Thoracic aorta (tissue), 2 donors: ENCODE results near the gene INF2. TPM values are rescaled to one million over a fixed set of nuclear protein-coding genes. Genes with fewer than 3 reads are reported as not detected.
A peak's percentile ranks its signal among the peaks of the same experiment; 100 is the strongest.

Experiments used
- ATAC-seq: fragments of 150-250 bp; one replicate; pipeline ENCODE4 v1.8.0; 2017; ENCODE audit warnings: low read depth; ENCODE audit not compliant: insufficient number of reproducible peaks, low FRiP score
- DNase-seq: peaks from one replicate; pipeline ENCODE4 v3.0.0-alpha.2; 2020; ENCODE audit warnings: low spot score
- H3K27ac ChIP-seq, 2 donors: fragments of 200-600 bp; sonication (generic); 1 replicate in 1 of 2; 2 replicates in 1 of 2; pipeline ENCODE4 v1.5.1; 2016; ENCODE audit warnings: mild to moderate bottlenecking in 2 of 2, moderate library complexity in 2 of 2
- H3K27me3 ChIP-seq: fragments of 200-600 bp; sonication (generic); replicated peaks from 2 replicates; pipeline ENCODE4 v1.6.0; 2016; ENCODE audit warnings: mild to moderate bottlenecking; ENCODE audit not compliant: insufficient read depth
- H3K36me3 ChIP-seq: fragments of 200-600 bp; sonication (generic); one replicate; pipeline ENCODE4 v1.5.1; 2016
- H3K4me1 ChIP-seq, 2 donors: fragments of 200-600 bp; sonication (generic); 1 replicate in 1 of 2; 2 replicates in 1 of 2; pipeline versions ENCODE4 v1.5.1 to v1.6.0; 2016; ENCODE audit warnings: low read depth in 2 of 2, mild to moderate bottlenecking in 1 of 2; ENCODE audit not compliant: control insufficient read depth in 1 of 2
- H3K4me3 ChIP-seq: fragments of 200-600 bp; sonication (generic); 2 replicates; pipeline ENCODE4 v1.5.1; 2016; ENCODE audit warnings: mild to moderate bottlenecking
- H3K9me3 ChIP-seq: fragments of 200-600 bp; sonication (generic); 2 replicates; pipeline ENCODE4 v1.5.1; 2016
- total RNA-seq, 2 donors: library from RNA; depleted of rRNA; stranded (reverse); fragments of >200 nt; gene quantifications; one replicate each; pipeline versions ENCODE4 v1.1.0 to v1.2.3, GENCODE V29; 2016
- TF ChIP-seq, protein P1 (sequence below): fragments of 200-600 bp; sonication (generic); IDR thresholded peaks from one replicate; pipeline ENCODE4 v1.5.1; 2019; ENCODE audit warnings: antibody characterized with exemption

Gene INF2
- total RNA-seq, 2 donors from 2014 or later, result 124 to 162 TPM

DNA sequence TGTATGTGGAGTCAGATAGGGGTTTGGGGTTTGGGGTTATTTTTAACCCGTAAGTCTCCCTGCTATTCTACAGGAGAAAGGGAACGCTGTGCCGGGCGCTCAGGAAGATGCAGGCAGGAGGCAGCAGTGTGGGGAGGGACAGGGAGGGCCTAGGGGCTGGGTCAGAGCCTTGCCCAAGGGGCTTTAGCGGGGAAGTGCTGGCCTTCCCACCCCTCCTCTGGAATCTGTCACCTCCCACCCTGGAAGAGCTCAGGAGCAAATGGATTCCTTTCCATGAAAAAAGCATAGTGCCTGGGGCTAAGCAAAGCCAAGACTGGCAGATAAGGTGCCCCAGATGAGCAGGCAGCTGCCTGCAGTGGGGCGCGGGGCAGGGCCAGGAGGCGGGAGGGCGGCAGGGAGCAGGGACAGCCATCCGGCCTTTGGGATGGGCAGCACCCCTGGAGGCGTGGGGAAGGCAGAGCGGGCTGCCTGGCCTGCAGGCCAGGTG lies 7.3 kb upstream of the INF2 start:
- H3K4me1 ChIP-seq, result peaks cover 40 to 57% of the 10 kb centered on the region in 2 donors

DNA sequence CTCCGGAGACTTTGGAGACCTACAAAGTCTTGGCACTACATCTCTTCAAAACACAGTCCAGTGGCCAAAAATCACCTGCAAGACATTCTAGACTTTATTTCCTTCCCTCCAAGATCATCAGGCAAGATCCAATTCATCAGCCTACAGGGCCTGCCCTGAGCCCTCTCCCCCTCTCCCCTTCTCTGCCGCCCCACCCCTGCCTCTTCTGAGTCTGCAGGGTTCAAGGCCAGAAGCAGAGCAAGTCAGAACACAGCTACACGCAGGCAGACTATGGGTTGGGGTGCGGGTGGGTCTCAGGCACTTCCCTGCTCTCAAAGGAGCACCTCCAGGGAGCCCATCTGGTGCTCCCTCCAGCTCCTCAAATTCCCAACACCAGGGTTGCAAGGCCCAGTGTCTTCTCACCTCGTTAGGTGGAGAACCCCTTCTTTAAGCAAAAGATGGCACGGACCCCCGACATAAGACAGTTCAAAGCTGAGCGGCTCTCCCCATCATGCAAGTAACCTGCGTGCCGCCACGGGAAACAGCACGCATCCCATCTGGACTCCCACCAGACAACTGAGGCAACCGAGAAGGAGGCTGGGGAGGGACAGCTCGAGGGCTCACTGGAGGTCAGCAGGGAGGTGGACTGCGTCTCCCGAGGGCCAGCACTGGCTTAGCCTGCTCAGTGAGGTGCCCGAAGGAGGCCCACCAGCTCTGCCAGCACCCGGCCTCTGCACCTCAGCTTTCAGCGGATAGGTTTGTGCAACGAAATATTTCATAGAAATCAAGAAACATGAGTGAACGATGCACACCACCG lies 5.6 kb upstream of the INF2 start:
- no peak overlapping the region for H3K27ac ChIP-seq

More for the DNA sequence above, 7.3 kb upstream of the INF2 start:
- TF ChIP-seq, protein P1, sequence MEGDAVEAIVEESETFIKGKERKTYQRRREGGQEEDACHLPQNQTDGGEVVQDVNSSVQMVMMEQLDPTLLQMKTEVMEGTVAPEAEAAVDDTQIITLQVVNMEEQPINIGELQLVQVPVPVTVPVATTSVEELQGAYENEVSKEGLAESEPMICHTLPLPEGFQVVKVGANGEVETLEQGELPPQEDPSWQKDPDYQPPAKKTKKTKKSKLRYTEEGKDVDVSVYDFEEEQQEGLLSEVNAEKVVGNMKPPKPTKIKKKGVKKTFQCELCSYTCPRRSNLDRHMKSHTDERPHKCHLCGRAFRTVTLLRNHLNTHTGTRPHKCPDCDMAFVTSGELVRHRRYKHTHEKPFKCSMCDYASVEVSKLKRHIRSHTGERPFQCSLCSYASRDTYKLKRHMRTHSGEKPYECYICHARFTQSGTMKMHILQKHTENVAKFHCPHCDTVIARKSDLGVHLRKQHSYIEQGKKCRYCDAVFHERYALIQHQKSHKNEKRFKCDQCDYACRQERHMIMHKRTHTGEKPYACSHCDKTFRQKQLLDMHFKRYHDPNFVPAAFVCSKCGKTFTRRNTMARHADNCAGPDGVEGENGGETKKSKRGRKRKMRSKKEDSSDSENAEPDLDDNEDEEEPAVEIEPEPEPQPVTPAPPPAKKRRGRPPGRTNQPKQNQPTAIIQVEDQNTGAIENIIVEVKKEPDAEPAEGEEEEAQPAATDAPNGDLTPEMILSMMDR, result no peak
- no peaks in the 10 kb centered on the region for H3K9me3 ChIP-seq
- H3K4me3 ChIP-seq, result peak overlapping the region; percentile 59
- DNase-seq (no peak), ATAC-seq (no peak)
- no peaks in the 10 kb centered on the region for H3K27me3 ChIP-seq
- H3K27ac ChIP-seq, result peak overlapping the region; percentile 85 to 90
- H3K36me3 ChIP-seq, result no peaks in the 10 kb centered on the region

DNA sequence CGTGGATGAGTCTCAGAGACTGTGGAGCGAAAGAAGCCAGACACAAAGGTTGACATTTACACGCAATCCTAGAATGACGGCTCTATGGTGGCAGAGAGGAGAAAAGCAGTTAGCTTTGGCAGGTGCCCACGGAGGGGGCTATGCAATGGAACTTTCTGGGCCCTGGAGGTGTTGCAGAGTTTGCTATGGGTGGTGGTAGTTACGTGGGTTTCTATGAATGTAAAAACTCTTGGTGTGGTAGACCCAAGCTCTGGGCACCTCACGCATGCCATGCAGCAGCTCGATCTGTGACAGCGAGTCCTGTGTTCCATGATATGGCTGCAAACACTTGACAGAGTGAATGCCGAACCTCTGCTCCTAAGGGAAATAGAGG lies 5.0 kb upstream of the INF2 start:
- Histone ChIP-seq H3K4me3 (no peak overlapping the region), H3K27me3 (no peaks in the 10 kb centered on the region), H3K9me3 (no peaks in the 10 kb centered on the region), H3K27ac (no peak overlapping the region), H3K4me1 (peaks cover 36 to 54% of the 10 kb centered on the region in 2 donors), H3K36me3 (no peaks in the 10 kb centered on the region)
- no peak for ATAC-seq
- DNase-seq, result no peak
- TF ChIP-seq, protein P1, result no peak

More for the DNA sequence above, 5.6 kb upstream of the INF2 start:
- Histone ChIP-seq H3K27me3 (no peaks in the 10 kb centered on the region), H3K9me3 (no peaks in the 10 kb centered on the region), H3K4me3 (no peak overlapping the region), H3K36me3 (no peaks in the 10 kb centered on the region), H3K4me1 (peaks cover 35 to 56% of the 10 kb centered on the region in 2 donors)
- DNase-seq (no peak), ATAC-seq (no peak)
- TF ChIP-seq, protein P1, result no peak

DNA sequence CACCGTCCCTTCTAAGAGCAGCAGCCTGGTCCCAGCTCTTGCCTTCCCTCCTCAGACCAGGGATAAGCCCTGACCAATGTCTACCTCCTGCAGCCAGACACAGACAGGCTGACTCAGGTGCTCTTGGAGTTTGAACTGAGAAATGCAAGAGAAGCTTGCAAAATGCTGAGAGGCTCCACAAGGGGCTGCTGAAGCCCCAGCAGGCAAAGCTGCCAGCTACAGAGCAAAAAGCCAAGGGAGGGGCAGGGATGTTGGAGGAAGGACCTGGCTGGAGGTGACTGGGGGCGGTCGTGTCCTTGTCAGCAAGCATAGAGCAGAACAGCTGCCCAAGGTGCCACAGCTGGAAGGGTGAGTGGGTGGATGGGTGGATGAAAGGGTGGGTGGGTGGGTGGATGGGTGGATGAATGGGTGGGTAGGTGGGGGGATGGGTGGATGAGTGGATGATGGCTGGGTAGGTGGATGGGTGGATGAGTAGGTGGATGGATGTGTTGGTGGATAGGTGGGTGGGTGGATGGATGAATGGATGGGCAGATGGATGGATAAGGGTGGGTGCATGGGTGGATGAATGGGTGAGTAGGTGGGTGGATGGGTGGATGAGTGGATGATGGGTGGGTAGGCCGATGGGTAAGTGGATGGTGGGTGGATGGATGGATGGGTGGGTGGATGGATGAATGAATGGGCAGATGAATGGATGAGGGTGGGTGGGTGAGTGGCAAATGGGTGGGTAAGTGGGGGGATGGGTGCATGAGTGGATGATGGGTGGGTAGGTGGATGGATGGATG lies 4.0 kb upstream of the INF2 start:
- Histone ChIP-seq H3K4me1 (peaks cover 29 to 48% of the 10 kb centered on the region in 2 donors), H3K36me3 (no peaks in the 10 kb centered on the region), H3K27ac (no peak overlapping the region), H3K4me3 (no peak overlapping the region), H3K9me3 (no peaks in the 10 kb centered on the region), H3K27me3 (no peaks in the 10 kb centered on the region)
- TF ChIP-seq, protein P1, result no peak
- ATAC-seq (no peak), DNase-seq (no peak)

DNA sequence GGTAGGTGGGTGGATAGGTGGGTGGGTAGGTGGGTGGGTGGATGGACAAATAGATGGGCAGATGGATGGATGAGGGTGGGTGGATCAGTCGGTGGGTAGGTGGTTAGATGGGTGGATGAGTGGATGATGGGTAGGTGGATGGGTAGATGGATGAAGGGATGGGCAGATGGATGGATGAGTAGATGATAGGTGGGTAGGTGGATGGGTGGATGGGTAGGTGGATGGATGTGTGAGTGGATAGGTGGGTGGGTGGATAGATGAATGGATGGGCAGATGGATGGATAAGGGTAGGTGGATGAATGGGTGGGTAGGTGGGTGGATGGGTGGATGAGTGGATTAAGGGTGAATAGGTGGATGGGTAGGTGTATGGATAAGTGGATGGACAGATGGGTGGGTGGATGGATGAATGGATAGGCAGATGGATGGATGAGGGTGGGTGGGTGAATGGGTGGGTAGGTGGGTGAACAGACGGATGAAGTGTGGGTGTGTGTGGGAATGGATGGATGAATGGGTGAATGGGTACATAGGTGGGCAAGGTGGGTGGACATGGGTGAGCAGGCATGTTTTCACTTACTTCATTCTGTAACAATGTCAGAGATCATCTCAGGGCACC lies 3.3 kb upstream of the INF2 start:
- peaks cover 31 to 48% of the 10 kb centered on the region in 2 donors for H3K4me1 ChIP-seq
- TF ChIP-seq, protein P1, result no peak
- no peaks in the 10 kb centered on the region for H3K9me3 ChIP-seq
- DNase-seq (no peak), ATAC-seq (no peak)
- no peaks in the 10 kb centered on the region for H3K36me3 ChIP-seq
- no peak overlapping the region for H3K4me3 ChIP-seq
- no peak overlapping the region for H3K27ac ChIP-seq
- no peaks in the 10 kb centered on the region for H3K27me3 ChIP-seq
